Parathyroid adenoma (tissue), 2 donors: ENCODE results near the gene FSD1.

Source experiments
- H2AFZ ChIP-seq: fragments of 300-600 bp; sonication (generic); one replicate; pipeline ENCODE4 v1.7.0; 2017; ENCODE audit warnings: antibody characterized with exemption, mild to moderate bottlenecking
- H3K27ac ChIP-seq: fragments of 300-600 bp; sonication (generic); one replicate; pipeline ENCODE4 v1.7.0; 2017
- H3K27me3 ChIP-seq: fragments of 300-600 bp; sonication (generic); one replicate; pipeline ENCODE4 v1.7.0; 2017; ENCODE audit warnings: low read length; ENCODE audit not compliant: control insufficient read depth, insufficient read depth
- H3K36me3 ChIP-seq: fragments of 300-600 bp; sonication (generic); one replicate; pipeline ENCODE4 v1.7.0; 2017; ENCODE audit warnings: low read length; ENCODE audit not compliant: control insufficient read depth, insufficient read depth
- H3K4me1 ChIP-seq: fragments of 300-600 bp; sonication (generic); one replicate; pipeline ENCODE4 v1.7.0; 2017; ENCODE audit warnings: control low read depth
- H3K4me2 ChIP-seq: fragments of 300-600 bp; sonication (generic); one replicate; pipeline ENCODE4 v1.7.0; 2017; ENCODE audit warnings: low read length
- H3K4me3 ChIP-seq: fragments of 300-600 bp; sonication (generic); one replicate; pipeline ENCODE4 v1.7.0; 2017; ENCODE audit warnings: low read depth, low read length
- H3K79me2 ChIP-seq: fragments of 300-600 bp; sonication (generic); one replicate; pipeline ENCODE4 v1.7.0; 2017; ENCODE audit warnings: control low read depth
- H3K9ac ChIP-seq: fragments of 300-600 bp; sonication (generic); one replicate; pipeline ENCODE4 v1.7.0; 2017; ENCODE audit warnings: mild to moderate bottlenecking
- H3K9me3 ChIP-seq: fragments of 300-600 bp; sonication (generic); one replicate; pipeline ENCODE4 v1.7.0; 2017; ENCODE audit warnings: low read length; ENCODE audit not compliant: control insufficient read depth
- CTCF ChIP-seq: fragments of 300-600 bp; sonication (generic); IDR thresholded peaks from one replicate; pipeline ENCODE4 v1.7.0; 2017; ENCODE audit warnings: antibody characterized with exemption, mild to moderate bottlenecking
- donor health status: primary hyperparathyroidism.

FSD1 gene

DNA sequence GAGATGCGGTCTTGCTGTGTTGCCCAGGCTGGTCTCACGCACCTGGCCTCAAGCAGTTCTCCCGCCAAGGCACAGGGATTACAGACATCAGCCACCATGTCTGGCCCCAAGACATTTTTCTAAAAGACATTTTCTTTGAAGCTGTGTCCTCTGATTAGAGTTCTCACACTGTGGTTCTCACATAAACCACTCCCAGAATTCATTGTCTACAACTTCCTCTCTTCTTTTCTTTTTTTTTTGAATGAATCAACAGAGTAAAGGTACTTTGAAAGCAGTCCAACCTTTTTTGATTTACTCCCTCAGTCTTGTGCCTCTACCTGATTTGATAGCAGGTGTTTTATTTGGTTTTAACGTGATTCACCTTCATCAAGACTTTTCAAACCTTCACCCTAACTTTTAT is 39.6 kb upstream of the FSD1 start:
- no peak overlapping the region for H3K4me2 ChIP-seq
- no peak overlapping the region for H3K27ac ChIP-seq
- no peaks in the 10 kb centered on the region for H3K9me3 ChIP-seq
- H3K4me3 ChIP-seq = no peak overlapping the region
- no peaks in the 10 kb centered on the region for H3K27me3 ChIP-seq
- H3K36me3 ChIP-seq = no peaks in the 10 kb centered on the region
- H3K9ac ChIP-seq = no peak overlapping the region
- TF ChIP-seq CTCF = no peak
- no peaks in the 10 kb centered on the region for H3K4me1 ChIP-seq
- H3K79me2 ChIP-seq = no peaks in the 10 kb centered on the region
- H2AFZ ChIP-seq = no peak overlapping the region

DNA sequence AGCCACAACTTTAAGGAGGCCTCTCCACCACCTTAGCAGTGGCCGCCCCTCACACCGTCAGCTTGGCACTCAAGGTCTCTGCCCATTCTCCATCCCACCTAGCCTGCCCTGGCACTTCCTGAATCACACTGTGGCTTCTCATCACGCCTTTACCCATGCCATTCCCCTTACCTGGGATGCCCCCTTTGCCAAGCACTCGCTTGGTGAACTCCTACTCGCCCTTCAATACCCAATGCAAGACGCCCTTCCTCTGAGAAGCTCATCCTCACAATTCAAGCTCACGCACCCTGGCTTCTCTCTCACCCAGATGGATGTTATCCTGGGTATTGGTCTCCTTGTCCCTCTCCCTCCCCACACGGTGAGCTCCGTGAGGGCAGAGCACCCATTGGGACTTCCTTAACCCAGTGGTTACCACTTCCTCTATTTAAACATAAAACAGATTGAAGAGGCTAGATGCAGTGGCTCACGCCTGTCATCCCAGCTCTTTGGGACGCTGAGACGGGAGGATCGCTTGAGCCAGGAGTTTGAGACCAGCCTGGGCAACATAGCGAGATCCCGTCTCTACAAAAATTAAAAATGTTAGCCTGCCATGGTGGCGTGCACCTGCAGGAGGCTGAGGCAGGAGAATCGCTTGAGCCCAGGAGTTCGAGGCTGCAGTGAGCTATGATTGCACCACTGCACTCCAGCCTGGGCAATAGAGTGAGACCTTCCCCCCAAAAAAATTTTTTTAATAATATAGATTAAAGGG is 38.0 kb upstream of the FSD1 start:
- Histone ChIP-seq H3K9me3 (no peaks in the 10 kb centered on the region), H3K79me2 (no peaks in the 10 kb centered on the region), H2AFZ (no peak overlapping the region), H3K27ac (no peak overlapping the region), H3K4me2 (no peak overlapping the region), H3K4me3 (no peak overlapping the region), H3K36me3 (no peaks in the 10 kb centered on the region), H3K27me3 (no peaks in the 10 kb centered on the region), H3K9ac (no peak overlapping the region), H3K4me1 (no peaks in the 10 kb centered on the region)
- no peak for TF ChIP-seq CTCF

GRCh38 chr19:4267101-4267900 is 37.1 kb upstream of the FSD1 start:
- H3K4me1 ChIP-seq = no peaks in the 10 kb centered on the region
- peak; percentile 89 for TF ChIP-seq CTCF
- H3K9ac ChIP-seq = no peak overlapping the region
- H3K36me3 ChIP-seq = no peaks in the 10 kb centered on the region
- no peaks in the 10 kb centered on the region for H3K27me3 ChIP-seq
- H3K27ac ChIP-seq = no peak overlapping the region
- H3K79me2 ChIP-seq = no peaks in the 10 kb centered on the region
- H2AFZ ChIP-seq = no peak overlapping the region
- H3K9me3 ChIP-seq = no peaks in the 10 kb centered on the region
- H3K4me2 ChIP-seq = no peak overlapping the region
- no peak overlapping the region for H3K4me3 ChIP-seq

GRCh38 chr19:4267901-4268815 is 36.2 kb upstream of the FSD1 start:
- Histone ChIP-seq H3K79me2 (no peaks in the 10 kb centered on the region), H2AFZ (no peak overlapping the region), H3K4me2 (no peak overlapping the region), H3K27me3 (no peaks in the 10 kb centered on the region), H3K9me3 (no peaks in the 10 kb centered on the region), H3K4me3 (no peak overlapping the region), H3K9ac (no peak overlapping the region), H3K36me3 (no peaks in the 10 kb centered on the region), H3K4me1 (no peaks in the 10 kb centered on the region), H3K27ac (no peak overlapping the region)
- no peak for TF ChIP-seq CTCF
